K562 (cell line): ENCODE results near the gene SYNPR.

Source experiments
- POLR2AphosphoS5 ChIP-seq: IDR thresholded peaks from 2 replicates; pipeline ENCODE4 v1.6.1; 2011; ENCODE audit warnings: mild to moderate bottlenecking, low read depth, low read length, moderate library complexity; ENCODE audit not compliant: control insufficient read depth, insufficient read depth
- TF ChIP-seq, protein P1 (sequence below), 2 experiments: fragments of 450-650 bp; formaldehyde crosslinking in 1 of 2; IDR thresholded peaks; 2 replicates each; pipeline versions ENCODE4 v1.4.0 to v1.6.1; 2014 to 2020; ENCODE audit warnings: mild to moderate bottlenecking in 2 of 2, borderline replicate concordance in 1 of 2, low read depth in 1 of 2
- TF ChIP-seq, protein P2 (sequence below): sonication (generic); formaldehyde crosslinking; IDR thresholded peaks from 2 replicates; pipeline ENCODE4 v1.8.0; 2022; ENCODE audit warnings: mild to moderate bottlenecking, missing genetic modification reagents, borderline replicate concordance

DNA sequence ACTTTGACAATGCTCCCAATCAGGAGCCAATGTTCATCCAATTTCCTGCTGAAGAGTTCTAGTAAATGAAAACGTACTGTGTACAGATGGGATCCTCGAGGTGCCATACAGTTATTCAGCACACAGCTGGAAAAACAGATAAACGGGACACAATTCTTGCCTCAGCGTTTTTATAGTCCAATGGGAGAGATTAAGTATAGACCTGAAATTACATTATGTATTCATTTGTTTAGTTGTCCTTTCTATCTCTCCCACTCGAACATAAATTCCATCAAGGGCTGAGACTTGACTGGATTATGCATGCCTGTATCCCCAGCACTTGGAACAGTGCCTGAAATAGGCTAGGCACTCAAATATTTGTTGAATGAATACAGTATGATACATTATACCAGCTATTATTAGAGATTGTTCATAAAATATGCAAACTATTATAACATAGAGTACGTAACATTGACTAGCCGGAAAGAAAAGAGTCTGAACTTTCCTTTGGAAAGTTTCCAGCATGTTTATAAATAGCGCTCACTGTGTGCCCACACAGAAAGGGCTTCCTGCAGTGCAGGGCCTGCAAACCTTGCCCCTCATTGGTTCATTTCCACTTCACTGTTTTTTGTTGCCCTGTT lies 346.9 kb downstream of the SYNPR start:
- TF ChIP-seq, protein P1, sequence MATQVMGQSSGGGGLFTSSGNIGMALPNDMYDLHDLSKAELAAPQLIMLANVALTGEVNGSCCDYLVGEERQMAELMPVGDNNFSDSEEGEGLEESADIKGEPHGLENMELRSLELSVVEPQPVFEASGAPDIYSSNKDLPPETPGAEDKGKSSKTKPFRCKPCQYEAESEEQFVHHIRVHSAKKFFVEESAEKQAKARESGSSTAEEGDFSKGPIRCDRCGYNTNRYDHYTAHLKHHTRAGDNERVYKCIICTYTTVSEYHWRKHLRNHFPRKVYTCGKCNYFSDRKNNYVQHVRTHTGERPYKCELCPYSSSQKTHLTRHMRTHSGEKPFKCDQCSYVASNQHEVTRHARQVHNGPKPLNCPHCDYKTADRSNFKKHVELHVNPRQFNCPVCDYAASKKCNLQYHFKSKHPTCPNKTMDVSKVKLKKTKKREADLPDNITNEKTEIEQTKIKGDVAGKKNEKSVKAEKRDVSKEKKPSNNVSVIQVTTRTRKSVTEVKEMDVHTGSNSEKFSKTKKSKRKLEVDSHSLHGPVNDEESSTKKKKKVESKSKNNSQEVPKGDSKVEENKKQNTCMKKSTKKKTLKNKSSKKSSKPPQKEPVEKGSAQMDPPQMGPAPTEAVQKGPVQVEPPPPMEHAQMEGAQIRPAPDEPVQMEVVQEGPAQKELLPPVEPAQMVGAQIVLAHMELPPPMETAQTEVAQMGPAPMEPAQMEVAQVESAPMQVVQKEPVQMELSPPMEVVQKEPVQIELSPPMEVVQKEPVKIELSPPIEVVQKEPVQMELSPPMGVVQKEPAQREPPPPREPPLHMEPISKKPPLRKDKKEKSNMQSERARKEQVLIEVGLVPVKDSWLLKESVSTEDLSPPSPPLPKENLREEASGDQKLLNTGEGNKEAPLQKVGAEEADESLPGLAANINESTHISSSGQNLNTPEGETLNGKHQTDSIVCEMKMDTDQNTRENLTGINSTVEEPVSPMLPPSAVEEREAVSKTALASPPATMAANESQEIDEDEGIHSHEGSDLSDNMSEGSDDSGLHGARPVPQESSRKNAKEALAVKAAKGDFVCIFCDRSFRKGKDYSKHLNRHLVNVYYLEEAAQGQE (IDR thresholded peaks at IDR 0.05; ENCODE audit: borderline replicate concordance): no peak
- TF ChIP-seq, protein P1 (CRISPR knock-in tag; IDR thresholded peaks at IDR 0.05; ENCODE audit: low read depth): no peak
- TF ChIP-seq, protein P2, sequence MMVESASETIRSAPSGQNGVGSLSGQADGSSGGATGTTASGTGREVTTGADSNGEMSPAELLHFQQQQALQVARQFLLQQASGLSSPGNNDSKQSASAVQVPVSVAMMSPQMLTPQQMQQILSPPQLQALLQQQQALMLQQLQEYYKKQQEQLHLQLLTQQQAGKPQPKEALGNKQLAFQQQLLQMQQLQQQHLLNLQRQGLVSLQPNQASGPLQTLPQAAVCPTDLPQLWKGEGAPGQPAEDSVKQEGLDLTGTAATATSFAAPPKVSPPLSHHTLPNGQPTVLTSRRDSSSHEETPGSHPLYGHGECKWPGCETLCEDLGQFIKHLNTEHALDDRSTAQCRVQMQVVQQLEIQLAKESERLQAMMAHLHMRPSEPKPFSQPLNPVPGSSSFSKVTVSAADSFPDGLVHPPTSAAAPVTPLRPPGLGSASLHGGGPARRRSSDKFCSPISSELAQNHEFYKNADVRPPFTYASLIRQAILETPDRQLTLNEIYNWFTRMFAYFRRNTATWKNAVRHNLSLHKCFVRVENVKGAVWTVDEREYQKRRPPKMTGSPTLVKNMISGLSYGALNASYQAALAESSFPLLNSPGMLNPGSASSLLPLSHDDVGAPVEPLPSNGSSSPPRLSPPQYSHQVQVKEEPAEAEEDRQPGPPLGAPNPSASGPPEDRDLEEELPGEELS (CRISPR knock-in tag): no peak
- TF ChIP-seq POLR2AphosphoS5: no peak
